ENCODE measurements around the gene ISCA2.
"Not testable (repeated sequence)": the region's sequence is repeated elsewhere in the genome, so short reads cannot be mapped to it uniquely, and the experiment has no call there.

The ISCA2 gene, protein sequence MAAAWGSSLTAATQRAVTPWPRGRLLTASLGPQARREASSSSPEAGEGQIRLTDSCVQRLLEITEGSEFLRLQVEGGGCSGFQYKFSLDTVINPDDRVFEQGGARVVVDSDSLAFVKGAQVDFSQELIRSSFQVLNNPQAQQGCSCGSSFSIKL

DNA sequence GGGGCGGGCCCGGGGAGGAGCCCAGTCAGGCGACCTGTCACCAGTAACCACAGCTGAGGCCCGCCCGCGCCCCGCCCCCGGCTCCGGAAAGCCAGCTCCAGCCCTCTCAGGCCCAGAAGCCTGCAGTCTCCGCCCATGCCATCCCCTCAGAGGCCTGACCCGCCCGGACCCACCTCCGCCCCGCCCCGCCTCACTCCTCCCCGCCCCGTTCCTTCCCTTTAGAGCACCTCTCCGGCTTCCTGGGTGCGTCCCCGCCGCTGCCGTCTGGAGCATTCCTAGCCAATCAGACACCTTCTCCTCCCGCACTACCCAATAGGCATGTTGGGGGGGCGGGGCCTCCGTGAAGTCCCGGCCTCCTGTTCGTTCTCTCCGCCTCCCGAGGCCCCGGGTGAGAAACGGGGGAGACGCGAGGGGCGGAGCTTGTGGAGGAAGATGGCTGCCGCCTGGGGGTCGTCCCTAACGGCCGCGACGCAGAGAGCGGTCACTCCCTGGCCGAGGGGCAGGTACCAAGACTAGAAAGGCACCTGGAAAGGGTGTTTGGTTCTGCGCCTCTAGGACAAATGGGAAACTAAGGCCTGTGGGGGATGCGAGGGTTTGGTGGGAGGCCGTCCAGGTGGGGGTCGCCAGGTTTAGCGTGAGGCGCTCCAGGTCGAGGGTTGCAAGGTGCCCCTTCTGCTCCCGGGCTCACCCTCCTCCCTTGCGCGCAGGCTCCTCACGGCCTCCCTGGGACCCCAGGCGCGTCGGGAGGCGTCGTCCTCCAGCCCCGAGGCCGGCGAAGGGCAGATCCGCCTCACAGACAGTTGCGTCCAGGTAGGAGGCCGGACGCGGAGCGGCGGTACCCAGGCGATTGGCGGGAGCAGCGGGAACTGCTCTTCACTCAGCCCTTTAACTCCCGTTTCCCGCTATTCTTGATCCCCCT lies at the start of gene ISCA2:
TSS of gene ISCA2 (plus strand) at position 423 of the 919 bp plus-strand sequence. CDS start at position 433, 10 bp downstream.
- peak; percentile 100 for DNase-seq

DNA sequence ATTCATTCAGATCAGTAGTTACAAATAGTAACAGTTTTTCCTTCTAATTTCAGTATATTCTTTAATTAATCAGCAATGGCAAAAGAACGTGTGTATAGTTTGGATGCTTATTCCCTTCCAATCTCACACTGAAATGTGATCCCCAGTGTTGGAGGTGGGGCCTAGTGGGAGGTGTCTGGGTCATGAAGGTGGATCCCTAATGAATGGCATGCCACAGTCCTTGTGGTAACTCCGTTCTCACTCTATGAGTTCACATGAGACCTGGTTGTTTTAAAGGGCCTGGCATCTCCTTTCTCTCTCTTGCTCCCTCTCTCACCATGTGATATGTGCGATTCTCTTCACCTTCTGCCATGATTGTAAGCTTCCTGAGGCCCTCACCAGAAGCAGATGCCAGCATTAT lies 48.7 kb upstream of the ISCA2 start:
- no peak for DNase-seq

DNA sequence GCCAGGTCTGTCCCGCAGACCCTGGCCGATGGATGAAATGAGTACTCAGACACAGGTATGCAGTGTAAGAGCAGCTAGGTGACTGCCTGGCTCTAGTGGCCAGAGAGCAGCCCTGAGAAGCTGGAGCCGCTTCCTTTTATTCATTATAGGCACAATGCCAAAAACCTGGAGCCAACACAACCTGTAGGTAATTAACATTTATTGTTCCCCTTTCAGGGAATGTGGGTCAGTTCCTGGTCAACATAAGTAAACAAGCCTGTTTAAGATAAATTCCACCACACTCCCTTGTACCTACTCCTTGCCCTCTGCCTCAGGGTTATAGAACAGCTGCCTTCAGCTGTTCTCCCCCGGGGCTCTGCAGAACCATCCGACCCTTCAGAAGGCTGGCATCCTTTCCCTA lies 39.2 kb upstream of the ISCA2 start:
- DNase-seq, result not testable (repeated sequence)

DNA sequence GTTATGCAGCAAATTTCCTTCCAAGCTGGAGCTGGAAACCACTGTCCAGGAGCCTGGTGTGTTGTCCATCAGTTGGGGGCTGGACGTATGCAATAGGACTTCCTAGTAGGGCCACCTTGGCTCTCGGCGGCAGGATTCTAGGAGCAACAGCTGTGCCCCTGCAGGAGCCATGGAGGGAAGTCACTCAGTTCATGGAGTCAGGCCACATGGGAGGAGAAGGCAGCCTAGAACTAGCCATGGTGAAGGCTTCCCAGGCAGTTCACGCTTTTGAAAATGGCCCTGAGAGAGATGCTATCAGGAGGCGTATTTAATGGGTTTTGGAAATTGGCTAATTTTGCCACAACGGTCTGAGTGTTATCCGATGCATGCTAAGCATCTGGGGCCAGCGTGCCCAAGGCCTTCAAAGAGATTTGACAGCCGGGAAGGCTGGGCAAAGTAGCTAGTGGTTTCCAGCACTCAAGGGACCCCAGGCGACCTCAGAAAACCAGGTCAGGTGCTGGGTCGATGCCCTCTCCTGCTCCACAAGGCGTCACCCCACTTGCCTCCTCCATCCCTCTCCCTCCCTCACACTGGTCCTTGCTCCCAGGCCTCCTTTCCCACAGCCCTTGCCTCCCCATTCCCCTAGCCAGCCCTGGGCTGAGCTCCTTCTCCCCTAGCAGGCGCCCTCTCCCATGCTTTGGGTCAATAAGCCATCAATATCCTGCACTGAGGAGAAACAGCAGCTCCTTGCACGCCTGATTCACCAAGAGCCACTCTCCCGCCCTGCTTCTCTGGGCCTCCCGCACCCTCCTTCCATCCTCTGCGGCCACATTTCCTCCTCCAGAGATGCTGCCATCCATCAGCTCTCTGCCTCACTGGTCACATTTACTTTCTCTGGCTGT lies 36.6 kb upstream of the ISCA2 start:
- DNase-seq, result no peak

DNA sequence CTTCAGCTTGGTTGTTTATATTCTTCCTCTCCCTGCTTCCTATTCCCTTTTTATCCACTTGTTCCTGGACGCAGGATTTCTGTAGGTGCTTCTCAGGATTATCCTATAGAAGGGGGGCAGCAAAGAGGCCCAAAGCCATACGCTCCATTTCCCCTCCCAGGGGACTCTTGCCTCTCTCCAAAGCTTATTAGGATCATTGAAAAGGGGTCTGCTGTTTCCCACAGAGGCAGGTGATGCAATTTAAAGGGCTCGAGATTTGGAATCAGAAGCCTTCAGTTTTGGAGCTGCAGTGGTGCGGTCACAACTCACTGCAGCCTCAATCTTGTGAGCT lies 36.0 kb upstream of the ISCA2 start:
- DNase-seq, result peak; percentile 60

DNA sequence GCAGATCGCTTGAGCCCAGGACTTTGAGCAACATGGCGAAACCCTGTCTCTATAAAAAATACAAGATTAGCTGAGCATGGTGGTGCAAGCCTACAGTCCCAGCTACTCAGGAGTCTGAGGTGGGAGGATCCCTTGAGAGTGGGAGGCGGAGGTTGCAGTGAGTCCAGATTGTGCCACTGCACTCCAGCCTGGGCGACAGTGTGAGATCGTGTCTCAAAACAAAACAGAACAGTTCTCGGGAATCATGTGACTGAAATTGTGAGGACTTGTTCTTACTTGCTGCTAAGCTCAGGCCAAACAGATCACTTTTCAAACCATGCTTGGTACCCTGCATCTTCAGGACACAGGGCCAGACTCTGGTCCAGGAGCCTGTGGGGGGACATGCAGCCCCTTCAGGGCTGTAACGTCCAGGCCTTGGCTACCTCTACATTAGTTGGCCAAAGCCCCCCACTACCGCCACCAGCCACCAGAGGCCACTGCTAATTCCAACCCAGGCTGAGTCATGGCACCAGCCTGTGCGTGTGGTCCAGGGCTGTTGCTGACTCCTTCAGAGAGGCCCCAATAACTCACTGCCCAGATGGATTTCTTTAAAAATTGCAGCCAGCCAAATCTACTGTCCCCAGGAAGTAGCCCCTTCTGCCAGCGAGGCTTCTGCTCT lies 34.1 kb upstream of the ISCA2 start:
- DNase-seq, result no peak

DNA sequence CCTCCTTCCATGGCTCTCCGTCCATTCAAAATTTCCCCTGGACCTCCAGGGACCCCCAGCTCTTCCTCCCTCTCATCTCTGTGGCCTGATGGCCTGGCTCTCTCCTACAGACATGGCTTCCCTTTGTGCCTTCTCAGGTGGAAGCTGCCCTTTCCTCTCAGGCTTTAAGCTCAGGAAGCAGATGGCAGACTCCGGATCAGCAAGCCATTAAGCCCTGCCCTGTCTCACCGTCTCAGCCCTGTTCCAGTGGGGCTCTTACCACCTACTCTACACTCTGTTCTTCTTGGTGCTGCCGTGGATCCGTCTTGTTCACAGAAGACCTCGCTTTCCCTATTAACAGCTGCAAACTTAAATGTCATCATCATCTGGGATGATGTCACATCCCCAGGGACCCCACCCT lies 33.6 kb upstream of the ISCA2 start:
- no peak for DNase-seq

DNA sequence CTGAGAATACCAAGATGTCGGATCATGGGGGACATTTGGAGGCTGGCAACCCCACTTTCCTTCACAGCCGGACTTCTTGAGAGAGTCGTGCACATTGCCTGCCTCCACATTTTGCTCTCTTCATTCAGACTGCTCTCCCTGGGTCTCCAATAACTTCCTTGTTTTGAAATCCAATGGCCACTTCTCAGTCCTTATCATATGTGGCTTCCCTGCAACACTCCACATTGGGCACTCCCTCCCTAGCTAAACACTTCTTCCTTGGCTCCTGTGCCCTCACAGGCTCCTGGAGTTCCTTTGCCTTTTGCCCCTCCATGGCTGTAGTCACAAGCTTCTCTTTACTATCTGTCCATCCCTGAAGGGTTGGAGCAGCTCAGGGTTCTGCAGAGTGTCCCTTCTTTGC lies 30.6 kb upstream of the ISCA2 start:
- no peak for DNase-seq

DNA sequence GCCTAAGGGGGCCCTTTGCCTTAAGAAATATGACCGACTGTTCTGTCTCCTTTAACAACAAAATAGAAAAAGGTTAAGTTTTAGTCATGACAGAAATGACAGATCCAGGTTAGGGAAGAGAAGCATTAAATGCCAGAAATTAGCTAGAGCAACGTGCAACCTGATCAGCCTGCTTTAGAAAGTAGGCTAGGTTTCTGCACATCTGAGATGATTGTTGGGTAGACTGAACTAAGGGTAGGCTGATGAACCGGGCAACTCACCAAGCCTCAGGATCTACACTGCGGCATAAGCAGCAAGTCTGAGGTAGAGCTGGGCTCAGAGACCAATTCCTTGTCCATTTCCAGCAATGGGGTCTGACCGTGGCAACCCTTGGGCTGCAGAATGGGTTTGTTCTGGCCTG lies 29.9 kb upstream of the ISCA2 start:
- no peak for DNase-seq

DNA sequence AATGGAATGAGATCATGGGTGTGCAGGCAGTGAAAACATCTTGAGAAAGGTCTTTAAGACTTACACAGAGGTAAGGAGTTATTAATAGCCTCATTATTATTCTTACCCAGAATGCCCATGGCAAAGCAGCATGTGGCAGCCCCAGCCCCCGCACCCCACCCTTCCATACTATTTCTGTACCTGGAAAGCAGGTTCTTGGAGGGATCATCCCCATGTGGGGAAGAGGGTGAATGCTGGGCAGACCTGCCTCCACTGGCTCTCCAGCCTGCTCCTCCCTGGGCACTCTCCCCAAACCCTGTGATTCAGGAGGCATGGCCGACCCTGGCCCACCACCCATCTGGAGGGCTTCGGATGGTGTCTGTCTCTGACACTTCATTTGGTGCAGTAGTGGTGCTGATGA lies 28.8 kb upstream of the ISCA2 start:
- DNase-seq, result no peak

DNA sequence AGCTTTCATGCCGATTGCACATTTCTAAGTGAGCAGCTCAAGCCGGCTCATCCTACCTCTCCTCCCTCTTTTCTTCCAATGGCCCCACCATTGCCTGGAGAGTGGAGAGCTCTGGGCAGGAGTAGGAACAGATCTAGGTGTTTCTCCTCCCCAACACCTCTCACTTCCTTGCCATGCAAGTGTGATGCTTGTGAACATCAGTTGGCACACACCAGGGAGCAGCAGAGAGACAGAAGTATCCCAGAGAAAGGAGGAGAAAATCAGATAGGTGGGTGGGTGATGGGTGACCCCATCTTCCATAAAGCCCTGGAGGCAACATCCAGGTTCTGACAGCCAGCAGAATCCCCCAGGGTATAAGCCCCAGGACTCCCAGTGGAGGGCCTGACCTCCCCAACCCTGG lies 28.2 kb upstream of the ISCA2 start:
- no peak for DNase-seq

DNA sequence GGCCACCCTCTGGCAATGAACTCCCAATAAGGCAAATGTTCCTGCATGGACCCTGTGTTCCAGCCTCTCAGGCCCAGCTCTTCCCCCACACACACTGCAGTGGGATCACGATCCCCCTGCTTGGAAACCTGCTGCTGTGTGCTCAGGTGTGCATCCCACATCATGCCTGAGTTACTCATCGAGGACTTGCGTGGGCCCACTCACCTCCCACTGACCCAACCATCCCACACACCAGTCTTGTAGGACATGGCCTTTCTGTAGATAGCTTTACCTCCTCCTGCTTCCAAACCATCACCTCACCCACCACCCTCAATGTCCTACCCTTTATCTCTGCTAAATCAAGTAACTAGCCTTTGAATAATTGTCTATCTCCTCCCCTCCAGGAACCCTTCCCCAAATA lies 25.1 kb upstream of the ISCA2 start:
- DNase-seq, result no peak

DNA sequence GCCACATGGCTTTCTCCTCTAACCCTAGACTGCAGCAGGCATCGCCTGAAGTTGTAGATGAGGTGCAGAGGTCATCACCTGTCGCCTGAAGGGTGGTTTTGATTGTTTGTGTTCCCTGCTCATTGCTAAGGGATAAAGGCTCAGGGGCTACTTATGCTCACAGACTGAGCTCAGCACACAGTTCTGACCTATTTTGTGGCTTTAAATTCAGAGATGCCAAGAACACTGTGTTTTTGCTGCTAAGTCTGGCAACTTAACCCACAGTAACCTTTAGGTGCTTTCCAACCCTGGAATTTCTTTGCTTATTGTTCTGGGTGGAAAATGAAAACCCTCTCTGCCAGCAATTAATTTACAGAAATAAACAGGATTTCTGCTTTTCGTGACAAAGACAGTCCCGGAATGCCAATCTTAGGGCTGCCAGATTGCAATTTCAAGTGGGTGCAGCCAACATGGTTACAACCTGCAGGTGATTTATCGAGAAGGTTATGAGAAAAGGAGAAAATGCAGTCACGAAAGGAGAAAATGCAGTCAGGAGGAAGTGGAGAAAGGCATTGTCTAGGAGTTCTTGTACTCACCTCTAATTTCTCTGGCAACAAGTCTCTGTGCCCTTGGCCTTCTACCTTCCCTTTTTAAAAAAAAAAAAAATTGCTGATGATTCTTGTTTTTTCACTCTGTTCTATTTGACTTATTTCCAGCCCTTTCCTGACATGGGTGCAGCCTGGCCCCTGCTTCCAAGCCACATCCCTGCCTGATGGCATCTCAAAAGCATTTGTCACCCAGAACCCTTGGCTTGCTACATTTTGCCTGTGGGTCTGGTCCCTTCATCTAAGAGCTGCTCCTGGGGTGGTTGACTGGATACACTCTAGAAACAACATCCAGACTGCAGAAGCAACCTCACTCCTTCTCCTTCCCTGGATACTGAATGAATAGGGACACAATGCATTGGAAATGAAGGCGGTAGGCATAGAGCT lies 23.7 kb upstream of the ISCA2 start:
- no peak for DNase-seq

DNA sequence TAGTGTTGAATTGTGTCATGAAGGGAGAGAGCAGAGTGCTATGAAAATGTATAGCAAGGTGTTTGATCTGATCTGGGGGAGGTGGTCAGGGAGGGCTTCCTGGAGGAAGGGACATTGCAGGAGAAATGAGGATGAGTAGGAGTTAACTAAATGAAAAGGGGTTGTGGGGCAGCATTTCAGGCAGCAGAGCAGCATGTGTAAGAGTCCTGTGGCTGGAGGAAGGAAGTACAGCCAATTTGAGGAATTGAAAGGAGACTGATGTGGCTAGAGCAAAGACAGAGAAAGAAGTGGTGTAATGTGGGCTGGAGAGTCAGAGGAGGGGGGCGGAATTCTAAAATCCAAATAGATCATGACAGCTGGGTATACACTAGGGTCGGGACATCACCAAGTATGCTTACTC lies 21.0 kb upstream of the ISCA2 start:
- DNase-seq, result no peak

DNA sequence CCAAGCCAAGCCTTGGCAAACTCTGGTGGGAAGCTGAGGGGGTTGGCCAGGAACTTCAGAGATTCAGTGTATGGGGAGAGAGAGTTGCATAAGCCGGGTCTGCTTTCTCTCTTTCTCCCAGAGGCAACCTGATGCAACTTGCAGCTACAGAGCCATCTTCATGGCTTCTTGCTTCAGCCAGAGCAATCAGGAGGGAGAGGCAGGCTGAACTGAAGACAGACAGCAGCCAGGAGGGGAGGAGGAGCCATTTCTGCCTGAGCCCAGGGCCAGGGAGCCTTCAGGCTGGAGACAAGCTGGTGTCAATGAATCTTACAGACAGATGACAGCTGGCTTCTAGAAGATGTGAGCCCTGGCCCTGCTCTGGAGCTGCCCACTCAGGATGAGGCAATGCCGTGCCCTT lies 19.2 kb upstream of the ISCA2 start:
- no peak for DNase-seq

DNA sequence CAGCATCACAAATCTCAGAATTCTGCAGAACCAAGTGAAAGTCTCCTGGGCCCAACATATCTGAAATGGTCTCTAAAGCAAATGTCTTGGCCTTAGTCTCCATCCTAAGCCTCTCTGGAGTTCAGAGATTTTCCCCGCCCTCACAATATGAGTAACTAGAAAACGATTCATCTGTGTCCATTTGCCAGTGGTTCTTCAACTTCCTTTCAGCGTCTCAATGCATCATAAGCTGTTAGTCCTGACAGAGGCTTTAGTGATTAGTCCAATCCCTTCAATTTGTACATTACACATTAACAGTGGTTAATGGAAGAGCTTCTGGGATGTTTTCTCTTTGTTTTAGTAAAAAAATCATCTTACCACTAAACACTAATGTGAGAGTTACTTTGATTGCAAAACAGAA lies 17.9 kb upstream of the ISCA2 start:
- no peak for DNase-seq

DNA sequence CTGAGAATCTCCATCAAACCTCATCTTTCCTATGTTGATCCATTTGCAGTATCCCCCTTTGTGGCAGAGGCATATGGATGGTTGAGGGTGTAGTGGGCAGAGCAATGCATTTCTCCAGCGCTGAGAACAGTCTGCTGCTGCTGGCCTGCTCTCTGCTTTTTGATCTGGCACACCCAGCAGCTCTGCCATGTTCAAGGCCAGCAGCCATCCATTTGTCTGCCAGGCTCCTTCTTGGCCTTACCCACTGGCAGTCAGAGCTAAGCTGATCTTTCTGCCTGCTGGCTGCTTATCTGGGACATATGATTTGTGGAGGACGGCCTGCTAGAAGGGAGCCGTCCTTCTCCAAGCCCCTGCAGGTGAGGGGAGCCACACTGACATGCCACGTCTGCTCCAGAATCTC lies 17.5 kb upstream of the ISCA2 start:
- no peak for DNase-seq

DNA sequence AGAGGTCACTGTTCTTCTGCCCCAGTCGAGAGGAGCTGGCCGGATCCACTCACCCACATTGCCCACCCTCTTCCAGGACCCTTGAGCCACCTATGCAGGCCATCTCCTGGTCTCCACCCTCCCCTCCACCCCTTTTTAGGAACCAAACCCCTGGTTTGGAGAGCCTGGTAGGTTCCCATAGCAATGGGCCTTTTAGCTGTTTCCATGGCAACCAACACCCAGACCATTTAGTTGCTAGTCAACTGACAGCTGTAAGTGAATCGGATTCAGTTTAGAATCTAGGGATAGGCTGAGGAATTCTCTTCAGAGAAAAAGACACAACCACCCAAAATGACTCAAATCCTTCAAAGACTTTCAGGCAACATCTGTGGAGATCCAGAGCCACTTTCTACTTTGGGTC lies 17.0 kb upstream of the ISCA2 start:
- no peak for DNase-seq

DNA sequence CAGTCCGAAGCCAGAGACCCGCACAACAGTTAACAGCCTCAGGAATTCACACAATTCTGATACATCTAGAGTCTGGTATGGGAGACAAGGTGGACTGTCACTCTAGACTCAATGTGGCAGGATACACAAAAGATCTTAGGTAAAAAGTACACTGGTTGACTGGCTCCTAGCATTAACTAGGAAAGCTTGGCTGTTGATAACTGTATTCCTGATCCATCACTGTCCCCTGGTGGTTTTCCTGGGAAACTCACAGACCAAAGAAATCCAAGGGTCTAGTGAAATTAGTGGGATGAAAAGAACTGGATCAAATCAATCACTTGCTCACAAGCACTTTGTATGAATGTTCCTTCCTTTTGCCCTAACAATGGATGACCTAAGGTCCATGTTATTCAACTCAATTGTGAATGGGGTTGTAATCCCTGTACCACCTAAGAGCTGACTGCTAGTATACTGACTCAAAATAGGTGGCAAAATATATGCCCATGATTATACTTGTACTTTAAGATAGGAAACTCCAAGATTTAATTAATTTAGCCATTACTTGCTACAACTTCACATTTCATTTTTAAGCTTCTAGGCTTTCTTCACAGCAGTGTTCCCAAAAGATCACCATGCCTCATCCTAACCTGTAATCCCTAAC lies 14.4 kb upstream of the ISCA2 start:
- peak; percentile 29 for DNase-seq

DNA sequence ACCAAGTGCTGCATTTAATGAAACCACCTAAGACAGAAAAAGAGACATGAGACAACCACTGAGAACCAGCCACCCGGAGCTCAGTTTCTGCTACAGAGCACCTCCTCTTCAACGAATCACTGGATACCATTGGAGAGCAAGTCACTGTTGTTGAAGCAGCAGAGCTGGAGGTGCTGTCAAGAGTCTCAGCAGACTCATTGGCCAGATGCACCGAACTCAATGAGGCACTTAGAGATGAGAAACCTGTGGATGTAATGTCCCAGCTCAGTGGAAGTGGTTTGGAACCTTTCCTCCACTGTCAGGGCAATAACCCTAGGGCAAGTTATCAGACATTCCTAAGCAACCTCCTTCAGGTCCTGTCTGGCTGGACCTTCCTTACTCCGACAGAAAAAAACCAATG lies 13.5 kb upstream of the ISCA2 start:
- no peak for DNase-seq

DNA sequence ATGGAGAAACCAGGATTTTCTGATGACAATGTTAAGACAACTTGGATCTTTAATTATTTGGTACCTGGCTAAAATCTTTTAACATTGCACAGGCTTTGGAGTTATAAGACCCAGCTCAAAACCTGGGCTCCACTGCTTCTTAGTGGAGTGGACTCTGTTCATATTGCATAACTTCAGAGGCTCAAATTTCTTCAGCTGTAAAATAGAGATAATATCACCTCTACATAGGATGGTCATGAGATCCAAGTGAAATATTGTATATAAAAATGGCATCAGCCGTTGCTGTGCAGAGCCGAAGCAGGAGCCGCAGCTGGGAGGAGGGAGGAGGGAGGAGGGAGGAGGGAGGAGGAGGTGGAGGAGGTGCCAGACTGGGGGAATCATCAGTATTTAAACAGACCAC lies 11.0 kb upstream of the ISCA2 start:
- DNase-seq, result no peak

DNA sequence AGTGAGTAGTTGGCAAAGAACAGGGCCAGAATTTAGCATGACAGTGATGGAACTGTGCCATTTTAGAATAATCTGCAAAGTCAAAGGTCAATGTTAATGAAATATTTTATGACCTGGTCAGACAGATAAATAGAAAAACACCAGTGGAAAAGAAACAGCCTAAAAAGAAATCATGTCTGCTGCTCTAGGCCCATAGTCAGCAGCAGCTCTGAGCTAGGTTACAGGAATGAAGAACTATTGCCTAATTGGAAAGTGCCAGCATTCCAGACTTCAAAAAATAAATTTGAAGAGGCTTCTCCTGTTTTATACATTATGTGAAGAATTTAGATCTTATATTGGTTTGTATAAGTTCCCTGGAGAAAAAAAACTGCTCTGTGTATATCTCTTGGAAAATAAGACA lies 10.2 kb upstream of the ISCA2 start:
- DNase-seq, result no peak
